A673 (cell line): ENCODE measurements around the gene MAN1C1.

Experiments used
- EZH2 ChIP-seq: fragments of 200-600 bp; sonication (generic); IDR thresholded peaks from 2 replicates; pipeline ENCODE4 v1.6.1; 2017; ENCODE audit warnings: borderline replicate concordance, low read depth, mild to moderate bottlenecking, mixed read lengths, antibody characterized with exemption, low read length; ENCODE audit not compliant: poor library complexity, severe bottlenecking
- TF ChIP-seq, protein P1 (sequence below): fragments of 300-800, 200-600 bp; sonication (generic); conservative IDR thresholded peaks from 2 replicates; pipeline ENCODE4 v1.5.1; 2017; ENCODE audit warnings: low read depth, mild to moderate bottlenecking, antibody characterized with exemption, low read length, moderate library complexity, mixed read lengths

DNA sequence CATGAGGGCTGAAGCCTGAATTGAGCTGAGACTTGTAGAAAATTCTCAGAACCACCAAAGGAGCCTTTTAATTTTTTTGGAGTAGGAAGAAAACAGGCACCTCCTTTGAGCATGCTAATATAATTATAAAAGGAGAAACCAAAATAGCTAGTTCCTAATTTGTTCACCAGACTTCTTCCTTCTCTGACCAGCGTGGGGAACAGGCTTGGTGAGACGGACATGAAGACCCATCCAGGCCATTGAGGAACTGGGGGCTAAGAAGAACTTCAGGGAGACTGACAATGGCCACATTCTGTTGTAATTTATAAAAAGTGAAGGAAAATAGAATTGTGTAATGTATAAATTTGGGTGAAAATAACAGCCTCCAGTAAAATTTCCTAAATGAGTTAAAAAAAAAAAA lies 62.6 kb downstream of the MAN1C1 start:
- TF ChIP-seq EZH2, result no peak
- TF ChIP-seq, protein P1, sequence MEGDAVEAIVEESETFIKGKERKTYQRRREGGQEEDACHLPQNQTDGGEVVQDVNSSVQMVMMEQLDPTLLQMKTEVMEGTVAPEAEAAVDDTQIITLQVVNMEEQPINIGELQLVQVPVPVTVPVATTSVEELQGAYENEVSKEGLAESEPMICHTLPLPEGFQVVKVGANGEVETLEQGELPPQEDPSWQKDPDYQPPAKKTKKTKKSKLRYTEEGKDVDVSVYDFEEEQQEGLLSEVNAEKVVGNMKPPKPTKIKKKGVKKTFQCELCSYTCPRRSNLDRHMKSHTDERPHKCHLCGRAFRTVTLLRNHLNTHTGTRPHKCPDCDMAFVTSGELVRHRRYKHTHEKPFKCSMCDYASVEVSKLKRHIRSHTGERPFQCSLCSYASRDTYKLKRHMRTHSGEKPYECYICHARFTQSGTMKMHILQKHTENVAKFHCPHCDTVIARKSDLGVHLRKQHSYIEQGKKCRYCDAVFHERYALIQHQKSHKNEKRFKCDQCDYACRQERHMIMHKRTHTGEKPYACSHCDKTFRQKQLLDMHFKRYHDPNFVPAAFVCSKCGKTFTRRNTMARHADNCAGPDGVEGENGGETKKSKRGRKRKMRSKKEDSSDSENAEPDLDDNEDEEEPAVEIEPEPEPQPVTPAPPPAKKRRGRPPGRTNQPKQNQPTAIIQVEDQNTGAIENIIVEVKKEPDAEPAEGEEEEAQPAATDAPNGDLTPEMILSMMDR, result no peak
